Measurements from ENCODE around the gene SLC9A7.
A peak's percentile ranks its signal among the peaks of the same experiment; 100 is the strongest.

SLC9A7 gene

GRCh38 chrX:46573892-46574773, 184.8 kb downstream of the SLC9A7 start:
- Histone ChIP-seq H3K4me3 (ENCODE audit: low read depth, low read length) (peak overlapping the region; percentile 57), H3K36me3 (no peaks in the 10 kb centered on the region), H3K4me1 (no peaks in the 10 kb centered on the region), H3K9me3 (no peaks in the 10 kb centered on the region), H3K27me3 (peaks cover 24% of the 10 kb centered on the region)
- peak; percentile 47 for DNase-seq
- TF ChIP-seq CTCF (IDR thresholded peaks at IDR 0.05; ENCODE audit: low read depth, low read length): no peak

- peak; percentile 74 for DNase-seq
These were observed 185.5 kb downstream of the SLC9A7 start, which contains the start of gene CHST7 for GRCh38 chrX:46573331-46573891. TSS of gene CHST7 (plus strand) at chrX:46573765. CDS start at chrX:46573932, 167 bp downstream.

DNA sequence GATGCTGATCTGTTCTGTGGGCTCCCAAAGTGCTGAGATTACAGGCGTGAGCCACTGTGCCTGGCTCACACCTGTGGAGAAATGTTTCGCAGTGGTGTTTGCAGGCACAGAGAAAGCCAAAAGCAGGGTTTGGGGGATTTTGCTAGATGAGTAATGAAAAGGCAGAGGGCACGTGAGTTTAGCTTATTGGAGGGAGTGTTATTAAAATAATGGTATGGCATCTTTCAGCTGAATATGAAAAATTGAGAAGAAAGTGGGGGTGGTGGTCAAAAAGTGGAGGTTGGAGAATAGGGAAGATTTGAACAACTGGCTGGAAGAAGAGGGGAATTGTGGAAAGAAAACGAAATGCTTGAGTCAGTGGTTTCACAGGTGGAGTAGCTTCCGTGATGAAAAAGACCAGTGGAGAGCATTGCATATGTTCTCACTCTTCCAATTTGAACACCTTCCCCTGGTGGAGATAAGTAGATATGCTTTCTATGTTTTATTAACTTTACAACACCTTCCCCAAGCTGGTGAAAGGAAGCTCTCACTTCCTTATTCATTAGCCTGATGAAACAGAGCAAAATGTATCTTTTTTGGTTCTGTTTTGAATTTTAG, 186.5 kb downstream of the SLC9A7 start:
- Histone ChIP-seq H3K4me3 (ENCODE audit: low read depth, low read length) (no peak overlapping the region), H3K9me3 (no peaks in the 10 kb centered on the region), H3K27me3 (peaks cover 24% of the 10 kb centered on the region), H3K4me1 (no peaks in the 10 kb centered on the region), H3K36me3 (no peaks in the 10 kb centered on the region)
- TF ChIP-seq CTCF (IDR thresholded peaks at IDR 0.05; ENCODE audit: low read depth, low read length): no peak
- DNase-seq: no peak

More at GRCh38 chrX:46573331-46573891, 185.5 kb downstream of the SLC9A7 start, which contains the start of gene CHST7:
- H3K4me1 ChIP-seq: no peaks in the 10 kb centered on the region
- no peaks in the 10 kb centered on the region for H3K36me3 ChIP-seq
- peak; percentile 51 for TF ChIP-seq CTCF (IDR thresholded peaks at IDR 0.05; ENCODE audit: low read depth, low read length)
- H3K4me3 ChIP-seq (ENCODE audit: low read depth, low read length): peak within 1 kb of the TSS; percentile 57
- H3K27me3 ChIP-seq: peaks cover 24% of the 10 kb centered on the region
- H3K9me3 ChIP-seq: no peaks in the 10 kb centered on the region

GRCh38 chrX:46571423-46572339, 187.2 kb downstream of the SLC9A7 start:
- no peak for DNase-seq
- no peak overlapping the region for H3K4me3 ChIP-seq (ENCODE audit: low read depth, low read length)
- H3K9me3 ChIP-seq: no peaks in the 10 kb centered on the region
- H3K36me3 ChIP-seq: no peaks in the 10 kb centered on the region
- H3K4me1 ChIP-seq: no peaks in the 10 kb centered on the region
- peaks cover 24% of the 10 kb centered on the region for H3K27me3 ChIP-seq
- TF ChIP-seq CTCF (IDR thresholded peaks at IDR 0.05; ENCODE audit: low read depth, low read length): no peak

- no peak for TF ChIP-seq CTCF (IDR thresholded peaks at IDR 0.05; ENCODE audit: low read depth, low read length)
- Histone ChIP-seq H3K27me3 (peaks cover 9% of the 10 kb centered on the region), H3K4me1 (no peaks in the 10 kb centered on the region), H3K36me3 (no peaks in the 10 kb centered on the region), H3K9me3 (no peaks in the 10 kb centered on the region), H3K4me3 (ENCODE audit: low read depth, low read length) (no peak overlapping the region)
- peak; percentile 4 for DNase-seq
These were observed 189.3 kb downstream of the SLC9A7 start for GRCh38 chrX:46569621-46570020.
